ENCODE data around the gene SMCO4.

The SMCO4 gene

DNA sequence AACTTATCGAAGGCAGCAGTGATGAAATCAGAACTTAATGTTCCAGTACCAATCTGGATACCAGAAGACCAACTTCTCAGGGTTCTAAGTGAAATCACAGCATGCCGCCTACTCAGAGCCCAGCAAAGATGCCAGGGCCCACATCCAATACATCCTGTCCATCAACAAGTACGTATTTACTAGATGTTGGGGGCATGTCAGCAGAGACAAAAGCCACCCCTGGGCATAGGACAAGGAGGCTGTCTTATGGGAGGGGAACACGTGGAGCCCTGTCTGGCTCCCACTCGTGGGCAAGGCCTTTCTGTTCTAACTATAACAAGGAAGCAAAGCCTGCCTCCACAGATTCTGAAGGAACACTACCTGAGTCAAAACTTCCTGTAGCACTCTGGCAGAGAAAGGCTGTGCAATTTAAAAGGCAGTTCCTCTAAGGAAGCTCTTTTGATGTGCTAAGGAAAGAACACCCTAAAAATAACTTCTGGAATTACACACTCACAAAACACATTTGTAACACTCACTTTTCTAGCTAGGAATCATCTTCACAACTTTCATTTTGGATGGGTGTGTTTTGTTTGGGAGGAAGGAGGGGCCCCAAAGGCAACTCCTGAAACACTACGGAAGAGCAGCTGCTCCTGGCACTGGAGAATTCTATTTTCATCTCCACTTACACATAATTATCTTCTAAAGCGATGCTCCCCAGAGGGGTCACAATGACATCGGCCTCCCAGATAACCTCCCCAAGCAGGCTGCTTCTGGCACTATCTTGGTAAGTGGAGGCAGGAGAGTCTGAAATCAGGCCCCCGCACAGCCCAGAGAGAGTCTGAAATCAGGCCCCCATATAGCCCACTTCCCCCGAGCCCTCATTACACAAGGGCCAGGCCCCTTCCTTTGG is 14.2 kb downstream of the SMCO4 start:
- DNase-seq (ENCODE audit: low spot score) = no peak

DNA sequence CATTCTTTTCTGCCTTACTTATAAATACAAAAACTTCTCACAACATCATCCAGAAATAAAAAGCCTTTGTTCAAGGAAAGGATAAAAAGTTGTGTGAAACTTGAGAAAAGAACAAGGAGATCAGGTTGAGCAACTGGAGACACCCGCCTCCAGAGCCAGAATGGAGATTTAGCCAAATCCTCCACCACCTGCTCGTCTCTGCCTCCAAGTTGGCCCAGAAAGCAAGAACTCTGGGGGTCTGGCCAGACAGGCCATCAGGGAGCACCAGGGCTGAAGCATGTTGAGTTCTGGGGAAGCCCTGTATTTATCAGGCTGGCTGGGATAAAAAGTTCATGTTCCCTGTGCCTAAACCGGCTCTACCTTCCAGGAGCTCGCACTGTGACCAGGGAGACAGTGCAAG is 14.9 kb downstream of the SMCO4 start:
- DNase-seq (ENCODE audit: low spot score) = no peak

DNA sequence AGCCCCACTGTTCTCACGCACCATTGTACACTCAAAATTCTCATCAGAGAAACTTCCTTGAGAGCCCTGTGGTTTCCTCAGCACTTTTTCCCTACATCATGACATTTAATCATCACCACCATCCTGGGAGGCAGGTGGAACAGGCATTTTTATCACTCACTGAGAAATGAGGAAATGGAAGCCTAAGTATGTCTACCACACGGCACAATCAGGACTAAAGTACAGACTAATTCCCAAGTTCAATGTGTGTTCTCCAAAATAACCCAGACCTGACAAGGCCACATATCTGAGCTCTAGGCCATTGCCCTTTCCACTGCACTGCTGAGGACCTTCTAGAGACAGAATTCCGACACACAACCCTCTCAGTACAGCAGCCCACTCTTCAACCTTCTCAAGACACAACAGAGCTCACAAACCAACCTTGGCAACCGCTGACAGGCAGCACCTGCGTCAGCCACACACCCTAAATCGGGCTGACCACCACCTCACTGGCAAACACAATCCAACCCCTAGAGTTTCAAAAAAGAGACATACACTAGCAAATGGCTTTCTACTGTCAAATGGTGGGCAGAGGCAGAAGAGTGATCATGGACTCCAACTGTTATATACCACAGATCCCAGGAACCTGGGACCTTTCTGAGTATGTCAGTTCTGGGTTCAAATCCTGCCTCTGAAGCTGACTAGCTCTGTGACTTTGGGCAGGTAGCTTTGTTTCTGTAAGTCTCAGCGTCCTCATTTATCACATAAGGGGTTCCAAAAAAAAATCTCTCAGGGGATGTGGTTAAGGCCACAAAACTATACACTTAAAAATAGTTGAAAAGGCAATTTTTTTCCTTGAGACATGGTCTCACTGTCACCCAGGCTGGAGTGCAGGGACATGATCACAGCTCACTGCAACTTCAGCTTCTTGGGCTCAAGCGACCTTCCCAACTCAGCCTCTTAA is 16.3 kb downstream of the SMCO4 start:
- no peak for DNase-seq (ENCODE audit: low spot score)

DNA sequence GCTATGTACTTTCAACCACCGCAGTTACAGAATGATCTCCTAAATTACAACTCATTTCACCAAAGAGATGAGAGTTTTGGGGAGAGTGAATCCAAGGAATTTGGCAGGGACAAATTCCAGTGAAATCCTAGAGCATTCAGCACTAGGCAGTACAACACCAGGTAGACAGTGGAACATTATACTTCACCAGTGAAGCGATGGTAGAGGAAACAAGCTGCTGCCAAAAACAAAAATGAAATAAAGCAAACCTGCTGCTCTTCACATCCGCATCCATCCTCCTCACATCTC is 16.9 kb downstream of the SMCO4 start:
- no peak for DNase-seq (ENCODE audit: low spot score)

DNA sequence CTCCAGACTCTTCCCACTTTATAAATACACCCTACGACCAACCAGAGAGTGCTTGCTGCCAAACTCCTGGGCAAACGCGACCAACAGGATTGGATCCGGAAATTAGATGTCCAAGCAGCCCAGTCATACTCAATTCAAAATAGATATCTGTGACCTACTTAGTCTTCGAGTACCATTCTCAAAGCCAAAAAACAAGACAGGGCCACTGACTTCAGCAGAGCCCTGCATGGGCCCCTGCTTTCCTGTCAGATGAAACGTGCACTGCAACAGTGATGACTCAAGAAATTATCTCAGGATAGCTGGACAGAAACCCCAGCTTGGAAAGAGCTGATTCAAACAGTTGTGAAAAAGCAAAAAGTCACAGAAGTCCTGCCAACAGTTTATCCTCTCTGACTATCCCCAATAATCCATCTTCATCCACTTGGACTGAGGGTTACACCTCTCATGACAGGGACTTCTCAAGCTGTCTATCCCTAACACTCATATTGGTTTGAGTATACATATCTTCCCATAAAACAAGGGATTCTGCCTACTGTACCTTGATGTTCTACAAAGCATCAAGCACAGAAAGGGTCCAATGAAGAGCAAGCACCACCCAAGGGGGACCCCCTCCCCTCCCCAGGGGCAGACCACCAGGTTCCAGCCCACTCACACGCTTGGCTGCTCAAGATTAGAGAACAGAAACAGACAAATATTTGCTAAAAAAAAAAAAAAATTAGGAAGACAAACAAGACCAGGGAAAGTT is 17.4 kb downstream of the SMCO4 start:
- no peak for DNase-seq (ENCODE audit: low spot score)

DNA sequence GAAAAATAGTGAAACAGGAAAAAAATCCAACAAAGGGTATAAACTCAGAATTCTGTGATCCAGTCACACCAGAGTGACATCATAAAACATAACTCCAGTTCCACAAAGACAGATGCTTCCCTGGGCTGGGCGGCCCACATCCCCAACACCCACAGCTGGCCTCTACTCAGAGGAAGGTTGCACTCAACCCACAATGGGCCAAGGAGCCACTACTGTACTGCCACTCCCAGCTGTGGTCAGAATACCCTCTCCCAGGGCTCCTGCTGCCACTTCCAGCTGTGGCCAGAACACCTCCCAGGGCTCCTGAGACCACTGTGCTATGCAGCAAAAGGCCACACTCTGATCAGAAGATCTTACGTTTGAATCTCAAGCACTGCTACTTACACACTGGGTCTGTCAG is 18.3 kb downstream of the SMCO4 start:
- no peak for DNase-seq (ENCODE audit: low spot score)

DNA sequence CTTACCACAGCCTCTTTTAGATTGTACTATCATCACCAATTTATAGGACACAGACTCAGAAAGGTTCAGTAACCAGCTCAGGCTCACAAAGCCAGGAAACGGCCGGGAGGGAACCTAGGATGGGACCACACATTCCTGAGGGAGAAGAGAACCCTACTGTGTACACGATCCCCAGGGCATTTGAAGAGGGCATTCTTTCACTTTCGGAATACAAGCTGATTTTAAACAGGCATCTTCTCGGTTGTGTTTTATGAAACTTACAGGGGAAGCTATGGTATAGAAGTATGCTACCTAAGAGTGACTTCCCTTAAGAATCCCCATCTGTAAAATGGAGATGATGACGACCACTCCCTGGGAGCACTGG is 19.0 kb downstream of the SMCO4 start:
- DNase-seq (ENCODE audit: low spot score) = no peak

DNA sequence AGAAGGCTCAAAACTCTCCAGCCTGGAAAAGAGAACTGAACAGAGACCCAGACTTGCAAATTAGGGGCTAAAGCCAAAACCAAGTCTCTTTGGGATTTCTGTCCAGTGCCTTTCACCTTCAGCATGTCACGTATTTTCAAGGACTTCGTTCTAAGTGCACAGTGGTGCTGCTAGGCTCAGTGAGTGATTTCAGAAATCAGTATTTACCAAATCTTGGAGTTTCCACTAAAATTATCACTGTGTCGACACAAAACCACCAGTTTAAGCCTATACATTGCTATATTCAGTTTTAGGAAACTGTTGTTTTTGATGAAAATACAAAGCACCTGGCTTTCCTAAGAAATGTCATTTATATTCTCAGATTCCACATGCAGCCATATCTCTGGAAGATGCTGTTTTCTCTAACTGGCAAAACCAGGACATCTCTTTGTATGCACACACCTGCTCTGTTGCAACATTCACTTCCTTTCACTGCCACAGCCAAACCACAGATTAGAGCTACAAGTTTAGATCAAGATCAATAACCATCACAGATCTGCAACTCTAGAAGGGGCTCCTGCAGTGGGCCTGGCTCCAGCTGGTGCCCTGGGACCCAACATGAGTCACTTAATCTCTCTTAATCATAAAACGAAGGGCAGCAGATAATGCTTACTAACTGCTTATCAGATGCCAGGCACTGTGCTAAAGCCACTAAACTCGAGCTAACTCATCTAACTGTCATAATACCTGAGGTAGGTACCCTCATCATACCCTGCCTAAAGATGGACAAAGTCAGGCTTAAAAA is 22.3 kb downstream of the SMCO4 start:
- DNase-seq (ENCODE audit: low spot score) = no peak

DNA sequence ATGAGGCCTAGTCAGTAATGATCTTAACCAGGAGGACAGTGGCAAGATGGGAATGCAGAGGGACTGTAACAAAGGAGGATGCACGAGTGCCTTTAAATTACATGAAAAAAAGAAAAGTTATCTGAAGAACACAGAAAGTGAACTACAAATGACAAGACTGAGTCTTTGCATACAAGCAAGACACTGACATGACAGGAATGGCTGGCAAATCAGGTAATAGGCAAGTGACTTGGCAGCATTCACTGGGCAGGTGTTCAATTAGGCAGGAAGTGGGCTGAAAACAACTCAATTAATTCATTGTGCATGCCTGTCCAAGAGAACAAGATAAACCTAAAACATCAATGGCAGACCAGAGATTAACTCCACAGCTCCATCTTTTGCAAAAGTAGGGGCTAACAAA is 24.0 kb downstream of the SMCO4 start:
- DNase-seq (ENCODE audit: low spot score) = no peak

DNA sequence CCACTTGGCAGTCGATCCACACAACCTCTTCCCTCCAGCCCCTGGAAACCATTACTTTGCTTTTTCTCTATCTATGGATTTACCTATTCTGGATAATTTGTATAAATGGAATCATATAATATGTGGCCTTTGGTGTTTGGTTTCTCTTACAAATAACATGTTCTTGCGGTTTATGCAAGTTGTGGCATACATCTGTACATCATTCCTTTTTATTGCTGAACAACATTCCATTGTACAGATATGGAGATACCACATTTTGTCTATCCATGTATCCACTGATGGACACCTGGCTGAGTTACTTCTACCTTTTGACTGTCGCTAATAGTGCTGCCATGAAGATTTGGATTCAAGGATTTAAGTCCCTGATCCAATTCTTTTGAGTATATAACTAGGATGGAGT is 25.1 kb downstream of the SMCO4 start:
- DNase-seq (ENCODE audit: low spot score) = no peak

DNA sequence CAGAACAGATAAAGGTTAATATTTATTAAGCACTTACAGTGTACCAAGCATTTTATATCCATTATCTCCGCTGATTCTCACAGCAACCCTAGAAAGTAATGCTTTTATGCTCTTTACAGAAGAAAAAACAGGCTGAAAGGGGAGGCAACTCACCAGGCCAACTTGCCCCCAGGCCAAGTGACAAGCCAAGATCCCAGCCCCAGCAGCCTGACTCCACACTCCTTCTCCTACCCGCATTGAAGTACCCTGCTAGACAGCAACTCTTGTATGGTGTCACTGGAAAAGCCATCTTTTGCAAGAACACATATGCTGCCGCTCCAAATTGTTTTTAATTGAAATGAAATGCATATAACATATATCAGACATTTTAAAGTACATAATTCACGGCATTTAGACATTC is 25.6 kb downstream of the SMCO4 start:
- DNase-seq (ENCODE audit: low spot score) = no peak

DNA sequence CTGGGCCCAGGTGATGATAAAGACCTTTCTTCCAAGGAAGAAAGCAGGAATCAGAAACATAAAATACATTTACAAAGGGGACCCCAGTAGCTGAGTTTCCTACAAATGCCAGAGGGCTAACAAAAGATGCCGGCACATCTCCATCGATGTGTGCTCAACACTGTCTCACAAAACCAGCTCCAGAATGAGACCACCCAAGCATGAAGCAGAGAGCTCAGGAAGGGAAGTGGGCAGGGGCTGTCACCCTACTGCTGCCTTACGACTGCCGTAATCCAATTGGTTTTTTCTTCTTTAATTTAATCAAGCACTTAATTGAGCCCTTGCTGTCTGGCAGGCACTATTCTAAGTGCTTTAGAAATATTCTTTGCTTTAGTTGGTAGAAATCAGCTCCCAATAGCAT is 26.1 kb downstream of the SMCO4 start:
- no peak for DNase-seq (ENCODE audit: low spot score)

DNA sequence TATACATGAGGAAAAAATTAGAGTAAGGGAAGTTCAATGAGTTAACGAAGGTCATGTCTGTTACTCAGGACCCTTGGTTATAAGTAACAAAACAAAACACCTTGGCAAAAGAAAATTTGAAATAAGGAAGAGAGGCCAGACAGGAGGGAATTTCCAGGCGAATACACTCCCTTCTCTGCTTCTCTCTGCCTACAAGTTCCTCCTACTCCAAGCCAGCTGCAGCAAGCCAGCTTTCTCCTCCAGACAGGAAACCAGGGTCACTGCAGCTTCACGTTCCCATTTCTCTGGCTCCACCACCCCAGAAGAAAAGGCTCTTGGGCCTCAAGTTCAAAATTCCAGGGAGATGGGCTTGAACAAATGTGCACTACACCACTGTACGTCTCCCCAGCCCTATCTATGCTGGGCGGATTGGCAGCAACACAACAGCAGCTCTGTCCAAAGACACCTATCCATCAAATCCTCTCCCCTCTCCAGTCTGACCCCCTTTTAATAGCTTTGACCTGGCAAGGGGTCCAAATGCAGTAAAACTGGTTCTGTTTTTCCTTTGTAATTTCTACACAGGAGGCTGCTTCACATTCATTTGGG is 27.7 kb downstream of the SMCO4 start:
- no peak for DNase-seq (ENCODE audit: low spot score)

DNA sequence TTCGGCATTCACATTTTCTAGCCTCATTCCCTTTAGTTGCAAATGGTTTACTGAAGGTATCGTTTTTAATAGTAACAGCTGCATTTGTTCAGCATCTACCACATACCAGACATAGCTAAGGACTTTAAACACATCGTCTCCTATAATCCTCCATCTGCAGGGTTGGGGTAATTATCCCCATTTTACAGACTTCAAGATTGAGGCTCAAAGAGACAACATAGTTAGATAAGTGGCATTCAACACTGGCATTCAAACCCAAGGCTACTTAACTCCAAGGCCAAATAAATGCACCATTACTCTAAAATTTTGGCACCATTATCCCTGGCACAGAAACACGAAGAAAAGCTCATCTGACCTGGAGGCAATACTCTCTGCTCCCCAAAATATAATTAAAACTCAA is 28.5 kb downstream of the SMCO4 start:
- DNase-seq (ENCODE audit: low spot score) = no peak

DNA sequence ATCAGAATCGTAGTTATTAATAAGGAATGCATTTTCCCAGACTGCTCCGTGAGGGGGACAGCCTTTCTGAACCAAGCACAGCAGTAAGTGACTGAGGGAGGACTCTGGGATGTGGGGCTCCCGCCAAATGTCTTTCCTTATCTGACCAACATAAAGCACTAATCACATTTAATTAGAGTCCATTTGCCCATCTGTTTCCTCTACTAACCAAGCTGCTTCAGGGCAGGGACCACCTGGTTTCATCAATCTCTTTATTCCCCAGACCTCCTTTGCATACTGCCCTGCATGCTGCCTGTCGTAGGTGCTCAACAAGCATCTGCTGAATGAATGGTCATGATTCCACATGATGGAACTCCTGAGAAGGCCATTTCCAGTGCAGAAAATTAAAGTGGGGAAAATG is 29.4 kb downstream of the SMCO4 start:
- DNase-seq (ENCODE audit: low spot score) = no peak

DNA sequence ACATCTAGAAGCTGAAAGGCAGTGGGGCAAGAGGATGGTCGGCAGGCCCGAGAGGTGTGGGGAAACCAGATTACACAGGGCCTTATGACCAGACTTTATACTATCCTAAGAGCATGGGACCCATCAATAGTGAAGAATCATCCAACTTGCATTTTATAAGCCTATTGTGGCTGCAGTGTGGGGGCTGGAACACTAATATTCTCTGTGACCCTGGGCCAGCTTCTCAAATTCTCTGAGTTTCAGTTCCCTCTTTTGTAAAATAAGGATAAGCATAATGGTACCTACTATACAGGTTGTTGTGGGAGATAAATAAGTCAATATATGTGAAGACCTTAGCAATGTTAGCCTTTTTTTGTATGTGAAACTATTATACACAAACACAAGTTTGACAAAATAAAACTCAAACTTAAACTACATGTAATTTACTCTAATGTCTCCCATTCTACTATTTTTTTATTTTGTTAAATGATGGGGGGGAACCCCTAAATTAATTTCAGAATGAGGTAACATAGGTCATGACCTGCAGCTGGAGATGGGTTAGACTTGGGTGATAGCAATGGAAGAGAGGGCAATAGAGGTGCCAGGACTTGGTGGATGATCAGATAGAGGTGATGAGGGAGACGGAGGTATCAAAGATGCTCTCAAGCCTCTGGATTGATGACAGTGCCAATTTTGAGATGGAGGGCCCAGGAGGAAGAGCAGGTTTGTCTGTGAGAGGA is 30.1 kb downstream of the SMCO4 start:
- no peak for DNase-seq (ENCODE audit: low spot score)

DNA sequence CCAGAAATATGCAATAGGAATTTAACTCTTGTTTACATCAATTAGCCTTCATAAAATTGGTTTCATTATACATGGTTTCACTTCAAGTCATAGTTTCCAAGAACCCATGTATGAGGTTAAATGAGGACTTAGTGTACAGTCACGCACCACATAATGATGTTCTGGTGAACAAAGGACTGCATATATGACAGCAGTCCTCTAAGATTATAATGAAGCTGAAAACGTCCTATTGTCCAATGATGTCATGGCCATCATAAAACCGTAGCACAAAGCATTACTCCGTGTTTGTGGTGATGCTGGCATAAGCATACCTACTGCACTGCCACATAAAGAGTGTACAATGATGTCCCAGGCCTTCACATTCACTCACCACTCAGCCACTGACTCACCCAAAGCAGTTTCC is 31.1 kb downstream of the SMCO4 start:
- no peak for DNase-seq (ENCODE audit: low spot score)

DNA sequence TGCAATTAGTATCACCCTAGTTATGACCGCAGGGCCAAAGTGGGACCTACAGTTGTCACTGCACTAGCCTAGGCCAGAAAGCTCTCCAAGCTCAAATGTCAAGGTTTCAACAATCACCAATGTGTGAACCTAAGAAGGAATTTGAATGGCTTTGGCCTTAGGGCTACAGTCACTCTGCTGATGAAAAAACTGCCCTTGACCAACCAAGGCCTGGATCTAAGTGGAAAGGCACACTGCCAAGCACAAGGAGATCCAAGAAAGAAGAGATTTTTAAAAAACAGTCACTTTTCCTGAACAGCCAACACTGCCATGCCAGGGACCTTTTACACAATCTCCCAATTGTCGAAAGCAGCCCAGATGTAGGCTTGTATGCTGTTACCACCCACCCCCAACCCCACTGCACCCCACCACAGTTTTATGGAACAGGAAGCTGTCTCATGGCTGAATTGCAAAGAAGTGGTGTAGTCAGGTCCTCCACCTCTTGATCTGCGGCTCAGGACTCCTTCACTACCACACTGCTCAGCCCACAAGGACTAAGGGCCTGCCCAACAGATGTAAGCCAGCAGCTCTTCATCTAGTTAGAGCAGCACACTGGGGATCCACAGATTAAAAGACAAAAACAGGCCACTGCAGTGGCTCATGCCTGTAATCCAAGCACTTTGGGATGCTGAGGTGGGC is 32.9 kb downstream of the SMCO4 start:
- no peak for DNase-seq (ENCODE audit: low spot score)

DNA sequence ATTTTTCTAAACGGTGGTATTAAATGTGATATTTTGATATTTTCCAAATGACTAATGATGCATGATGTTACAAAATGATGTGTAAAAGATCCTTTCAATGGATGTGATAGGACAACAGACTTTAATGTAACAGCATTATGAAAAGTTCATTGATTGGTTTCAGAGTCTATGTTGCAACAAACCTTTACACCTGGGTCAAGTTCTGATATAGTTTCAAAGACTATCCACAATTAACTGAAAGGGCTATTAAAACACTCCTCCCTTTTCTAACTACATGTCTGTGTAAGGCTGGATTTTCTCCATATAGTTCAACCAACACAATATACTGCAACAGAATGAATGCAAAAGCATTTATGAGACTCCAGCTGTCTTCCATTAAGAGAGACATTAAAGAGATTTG is 35.7 kb downstream of the SMCO4 start:
- no peak for DNase-seq (ENCODE audit: low spot score)

DNA sequence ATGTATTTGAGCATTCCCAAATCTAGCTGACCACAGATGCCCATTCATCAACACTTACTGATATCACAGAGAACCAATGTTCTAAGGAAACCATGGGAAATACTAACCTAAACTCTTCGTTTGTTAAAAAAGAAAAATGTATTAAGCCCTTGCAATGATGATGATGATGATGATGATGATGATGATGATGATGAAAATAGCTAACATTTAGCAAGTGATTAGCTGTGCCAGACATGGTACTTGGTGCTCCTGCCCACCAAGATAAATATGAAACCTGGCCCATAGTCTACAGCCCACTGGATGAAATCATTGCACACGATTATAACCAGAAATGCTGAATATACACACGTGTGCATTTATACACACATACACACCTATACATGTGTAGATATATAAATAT is 37.5 kb downstream of the SMCO4 start:
- DNase-seq (ENCODE audit: low spot score) = no peak
